IMR-90 (cell line): ENCODE results near the gene BTNL3. TPM values are rescaled to one million over a fixed set of nuclear protein-coding genes. Genes with fewer than 3 reads are reported as not detected.

Experiments
- ATAC-seq: fragments of 200-7000 bp; cut with Tn5 transposase; 2 replicates; pipeline ENCODE4 v1.9.1; 2020; ENCODE audit warnings: low read depth, mild to moderate bottlenecking, moderate library complexity
- BruUV-seq: library from RNA; stranded (reverse); fragments of 400-500 nt; replicated peaks from 2 replicates; lab custom pipeline; 2021; lab: Mats Ljungman, UMichigan
- CTCF ChIA-PET: fragments of 300-600 bp; formaldehyde crosslinking; extraction: SDS; loops from one replicate; lab custom pipeline; 2021; ENCODE audit warnings: antibody characterized with exemption; lab: Yijun Ruan, JAX
- POLR2A ChIA-PET: fragments of 300-600 bp; sonication (Branson Sonifier 250); formaldehyde crosslinking; loops from one replicate; lab custom pipeline; 2022; ENCODE audit warnings: antibody characterized with exemption; ENCODE audit not compliant: unreplicated experiment; lab: Charles Lee
- DNase-seq: peaks from one replicate; pipeline ENCODE4 v3.0.0; 2013
- H2AFZ ChIP-seq: replicated peaks from 2 replicates; pipeline ENCODE3; 2013; ENCODE audit warnings: low read length, mild to moderate bottlenecking; ENCODE audit not compliant: poor library complexity
- H2AK5ac ChIP-seq: 2 replicates; pipeline ENCODE4 v1.6.1; 2013; ENCODE audit warnings: low read depth, low read length, inconsistent platforms
- H2AK9ac ChIP-seq: replicated peaks from 2 replicates; pipeline ENCODE3; 2013; ENCODE audit warnings: mild to moderate bottlenecking, low read depth, low read length, moderate library complexity; ENCODE audit not compliant: poor library complexity
- H2BK120ac ChIP-seq: 2 replicates; pipeline ENCODE4 v1.6.1; 2013; ENCODE audit warnings: low read depth, low read length, inconsistent platforms
- H2BK15ac ChIP-seq: 3 replicates; pipeline ENCODE4 v1.6.1; 2013; ENCODE audit warnings: low read depth, low read length, inconsistent platforms
- H2BK20ac ChIP-seq: 2 replicates; pipeline ENCODE4 v1.6.1; 2013; ENCODE audit warnings: low read depth, mild to moderate bottlenecking, inconsistent platforms, low read length, moderate library complexity
- H2BK5ac ChIP-seq: 2 replicates; pipeline ENCODE4 v1.6.1; 2013; ENCODE audit warnings: mild to moderate bottlenecking, low read depth, low read length, inconsistent platforms; ENCODE audit not compliant: poor library complexity, severe bottlenecking
- H3K14ac ChIP-seq: replicated peaks from 2 replicates; pipeline ENCODE4 v1.6.1; 2013; ENCODE audit warnings: low read depth, low read length, inconsistent platforms
- H3K18ac ChIP-seq: 2 replicates; pipeline ENCODE4 v1.6.1; 2013; ENCODE audit warnings: low read depth, low read length, control low read depth
- H3K23ac ChIP-seq: 2 replicates; pipeline ENCODE4 v1.6.1; 2013; ENCODE audit warnings: low read depth, low read length, inconsistent platforms
- H3K27ac ChIP-seq: 2 replicates; pipeline ENCODE4 v1.5.1; 2013; ENCODE audit warnings: mild to moderate bottlenecking, control low read depth, low read length; ENCODE audit not compliant: insufficient read depth
- H3K27me3 ChIP-seq: 2 replicates; pipeline ENCODE4 v1.6.1; 2013; ENCODE audit warnings: low read length; ENCODE audit not compliant: control insufficient read depth, insufficient read depth
- H3K36me3 ChIP-seq: 2 replicates; pipeline ENCODE4 v1.6.1; 2013; ENCODE audit warnings: low read length, mixed read lengths; ENCODE audit not compliant: control insufficient read depth, insufficient read depth
- H3K4ac ChIP-seq: 2 replicates; pipeline ENCODE4 v1.6.1; 2013; ENCODE audit warnings: low read depth, low read length, inconsistent platforms
- H3K4me1 ChIP-seq: 2 replicates; pipeline ENCODE4 v1.6.1; 2013; ENCODE audit warnings: low read length, mixed read lengths; ENCODE audit not compliant: control insufficient read depth, insufficient read depth
- H3K4me2 ChIP-seq: 2 replicates; pipeline ENCODE4 v1.6.1; 2013; ENCODE audit warnings: low read depth, mild to moderate bottlenecking, control low read depth, low read length, moderate library complexity
- H3K4me3 ChIP-seq: 2 replicates; pipeline ENCODE4 v1.5.1; 2013; ENCODE audit warnings: low read depth, mild to moderate bottlenecking, control low read depth, low read length, moderate library complexity; ENCODE audit not compliant: insufficient read depth
- H3K56ac ChIP-seq: 2 replicates; pipeline ENCODE4 v1.6.1; 2013; ENCODE audit warnings: low read length, inconsistent platforms; ENCODE audit not compliant: insufficient read depth; ENCODE audit errors: extremely low read depth
- H3K79me1 ChIP-seq, 2 experiments: 2 replicates each; pipeline ENCODE4 v1.6.1; 2013; ENCODE audit warnings: low read length in 2 of 2, inconsistent platforms in 1 of 2, low read depth in 1 of 2
- H3K9ac ChIP-seq: 2 replicates; pipeline ENCODE4 v1.6.1; 2013; ENCODE audit warnings: low read depth, low read length, control low read depth
- H3K9me1 ChIP-seq: 2 replicates; pipeline ENCODE4 v1.6.1; 2013; ENCODE audit warnings: low read length, inconsistent platforms; ENCODE audit not compliant: insufficient read depth
- H3K9me3 ChIP-seq: 2 replicates; pipeline ENCODE4 v1.6.1; 2013; ENCODE audit warnings: low read length; ENCODE audit not compliant: control insufficient read depth, insufficient read depth
- H4K20me1 ChIP-seq: 2 replicates; pipeline ENCODE4 v1.6.1; 2013; ENCODE audit warnings: low read length, inconsistent platforms; ENCODE audit not compliant: insufficient read depth
- H4K5ac ChIP-seq: 2 replicates; pipeline ENCODE4 v1.6.1; 2013; ENCODE audit warnings: mild to moderate bottlenecking, low read depth, low read length, control low read depth
- H4K8ac ChIP-seq, 2 experiments: 2 replicates each; pipeline ENCODE4 v1.6.1; 2013; ENCODE audit warnings: low read depth in 2 of 2, low read length in 2 of 2, control low read depth in 1 of 2, inconsistent platforms in 1 of 2
- H4K91ac ChIP-seq: 2 replicates; pipeline ENCODE4 v1.6.1; 2013; ENCODE audit warnings: low read depth, low read length, inconsistent platforms; ENCODE audit not compliant: insufficient read depth
- BHLHE40 ChIP-seq: fragments of 150-350 bp; IDR thresholded peaks from 2 replicates; pipeline ENCODE4 v1.6.1; 2016; ENCODE audit warnings: mild to moderate bottlenecking, low read depth, low read length
- CEBPB ChIP-seq: IDR thresholded peaks from 2 replicates; pipeline ENCODE4 v1.6.1; 2012; ENCODE audit warnings: low read depth, low read length, improper control_type of control experiment
- ELK1 ChIP-seq: fragments of 150-350 bp; IDR thresholded peaks from 2 replicates; pipeline ENCODE4 v1.6.1; 2016; ENCODE audit warnings: low read depth, mild to moderate bottlenecking, low read length, moderate library complexity, borderline replicate concordance
- FOS ChIP-seq: fragments of 150-350 bp; IDR thresholded peaks from 2 replicates; pipeline ENCODE4 v1.6.1; 2016; ENCODE audit warnings: low read depth, low read length
- MAFK ChIP-seq: IDR thresholded peaks from 2 replicates; pipeline ENCODE4 v1.6.1; 2012; ENCODE audit warnings: low read depth, low read length, improper control_type of control experiment
- MXI1 ChIP-seq: IDR thresholded peaks from 2 replicates; pipeline ENCODE4 v1.6.1; 2012; ENCODE audit warnings: low read depth, mild to moderate bottlenecking, low read length, moderate library complexity, borderline replicate concordance
- POLR2A ChIP-seq: IDR thresholded peaks from 2 replicates; pipeline ENCODE4 v1.6.1; 2012; ENCODE audit warnings: mild to moderate bottlenecking, low read depth, low read length
- RAD21 ChIP-seq: IDR thresholded peaks from 2 replicates; pipeline ENCODE4 v1.6.1; 2012; ENCODE audit warnings: low read length, improper control_type of control experiment
- RCOR1 ChIP-seq: IDR thresholded peaks from 2 replicates; pipeline ENCODE4 v1.6.1; 2012; ENCODE audit warnings: mild to moderate bottlenecking, low read length, improper control_type of control experiment; ENCODE audit not compliant: insufficient replicate concordance
- RFX5 ChIP-seq: IDR thresholded peaks from 2 replicates; pipeline ENCODE4 v1.8.0; 2012; ENCODE audit warnings: low read depth, mild to moderate bottlenecking, low read length, moderate library complexity
- WGBS, 2 experiments: methylation state at CpG; one replicate each; pipeline versions ENCODE4 v1.1.5 to v1.1.7; 2013; ENCODE audit warnings: missing lambda C conversion rate in 2 of 2; ENCODE audit not compliant: insufficient read length in 1 of 2; ENCODE audit errors: extremely low coverage in 2 of 2; 5-methylcytosine and 5-hydroxymethylcytosine counted together
- dilution Hi-C: fragments of 300-500 bp; cut with HindIII; formaldehyde crosslinking; loops from one replicate; pipeline ENCODE4 v1.14.3; 2018; ENCODE audit warnings: low sequenced_read_pairs; ENCODE audit not compliant: unreplicated experiment
- in situ Hi-C: fragments of 300-500 bp; cut with MboI; formaldehyde crosslinking; loops from 3 replicates; pipeline ENCODE4 v1.14.3; 2019; ENCODE audit warnings: low sequenced_read_pairs, inconsistent platforms, mixed read lengths
- intact Hi-C: fragments of 100-400 bp; cut with micrococcal nuclease; formaldehyde crosslinking; loops from 2 replicates; pipeline ENCODE4 v1.10.0; 2022
- polyA plus RNA-seq, 3 experiments: library from polyadenylated mRNA; depleted of rRNA; stranded (reverse); fragments of >200 nt; gene quantifications; 2 replicates each; pipeline ENCODE4 v1.2.3, GENCODE V29; 2012; ENCODE audit warnings: low replicate concordance in 1 of 3
- total RNA-seq: library from RNA; depleted of rRNA; stranded (reverse); fragments of >200 nt; gene quantifications from 2 replicates; pipeline ENCODE4 v1.2.3, GENCODE V29; 2012
- TF ChIP-seq, protein P1 (sequence below): conservative IDR thresholded peaks from 2 replicates; pipeline ENCODE4 v1.5.1; 2012; ENCODE audit warnings: mild to moderate bottlenecking, low read depth, low read length, improper control_type of control experiment

Gene BTNL3
- total and polyA plus RNA-seq, 2 of the 4 experiments (the other 2 are of a cell fraction) = not detected

GRCh38 chr5:181036816-181037364 is 48.2 kb downstream of the BTNL3 start (continued):
- TF ChIP-seq ELK1 (no peak), CEBPB (no peak), FOS (no peak), MAFK (no peak)

DNA sequence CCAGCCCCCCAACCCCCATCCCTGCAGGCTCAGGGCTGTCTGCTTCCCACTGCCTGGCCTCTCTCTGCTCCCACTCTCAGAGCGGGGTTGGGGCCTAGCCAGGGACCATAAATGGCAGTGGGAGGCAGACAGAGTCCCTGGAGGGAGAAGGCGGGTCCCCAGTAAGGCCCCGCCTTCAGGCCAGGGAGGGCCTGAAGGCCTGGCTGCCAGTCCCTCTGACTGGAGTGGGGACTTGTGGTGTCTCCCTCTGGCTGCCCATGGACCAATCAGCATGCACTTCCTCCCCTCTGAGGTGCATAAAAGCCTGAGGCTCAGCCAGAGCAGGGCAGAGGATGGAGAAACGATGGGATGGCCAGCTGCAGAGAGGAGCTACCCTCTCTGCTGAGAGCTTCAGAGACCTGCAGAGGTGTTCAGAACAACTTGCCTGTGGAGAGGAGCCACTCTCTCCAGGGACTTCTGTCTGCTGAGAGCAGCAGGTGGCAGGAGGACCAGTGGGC is 48.8 kb downstream of the BTNL3 start:
- no peak overlapping the region for H4K91ac ChIP-seq
- no peaks in the 10 kb centered on the region for H4K20me1 ChIP-seq
- H2BK20ac ChIP-seq = no peak overlapping the region
- H3K4me1 ChIP-seq = no peaks in the 10 kb centered on the region
- H2AK5ac ChIP-seq = no peak overlapping the region
- no peak for ATAC-seq
- H2AK9ac ChIP-seq = no peak overlapping the region
- no peaks in the 10 kb centered on the region for H3K36me3 ChIP-seq
- DNase-seq = no peak
- no peak overlapping the region for H3K18ac ChIP-seq
- H3K27me3 ChIP-seq = no peaks in the 10 kb centered on the region
- no peaks in the 10 kb centered on the region for H3K79me1 ChIP-seq
- CTCF ChIA-PET = no interaction called here
- H3K4ac ChIP-seq = no peak overlapping the region
- POLR2A ChIA-PET = no interaction called here
- intact Hi-C loops = no loop called here
- H3K27ac ChIP-seq = no peak overlapping the region
- H2BK15ac ChIP-seq = no peak overlapping the region
- no peak overlapping the region for H2BK120ac ChIP-seq
- H3K9ac ChIP-seq = no peak overlapping the region
- H3K9me1 ChIP-seq = no peaks in the 10 kb centered on the region
- no peak overlapping the region for H3K4me2 ChIP-seq
- H3K4me3 ChIP-seq = no peak overlapping the region
- no peak overlapping the region for H2AFZ ChIP-seq
- in situ Hi-C loops = no loop called here
- no peak overlapping the region for H2BK5ac ChIP-seq
- no TSS peak for BruUV-seq
- no peak overlapping the region for H3K14ac ChIP-seq
- dilution Hi-C loops = no loop called here
- no peak overlapping the region for H3K23ac ChIP-seq
- no peak overlapping the region for H4K5ac ChIP-seq
- H3K56ac ChIP-seq = no peak overlapping the region
- WGBS, 2 experiments = 65% methylated on average over 2 of the region's 4 CpGs; no CpG with 5 or more reads in 1 of the 2 experiments
- no peak overlapping the region for H4K8ac ChIP-seq
- H3K9me3 ChIP-seq = peaks cover 7% of the 10 kb centered on the region; the same call in 1 of the 2 replicates
- TF ChIP-seq RFX5 = no peak
- no peak for TF ChIP-seq ELK1
- TF ChIP-seq MXI1 = no peak
- no peak for TF ChIP-seq BHLHE40
- TF ChIP-seq RCOR1 = no peak
- no peak for TF ChIP-seq POLR2A
- TF ChIP-seq, protein P1, sequence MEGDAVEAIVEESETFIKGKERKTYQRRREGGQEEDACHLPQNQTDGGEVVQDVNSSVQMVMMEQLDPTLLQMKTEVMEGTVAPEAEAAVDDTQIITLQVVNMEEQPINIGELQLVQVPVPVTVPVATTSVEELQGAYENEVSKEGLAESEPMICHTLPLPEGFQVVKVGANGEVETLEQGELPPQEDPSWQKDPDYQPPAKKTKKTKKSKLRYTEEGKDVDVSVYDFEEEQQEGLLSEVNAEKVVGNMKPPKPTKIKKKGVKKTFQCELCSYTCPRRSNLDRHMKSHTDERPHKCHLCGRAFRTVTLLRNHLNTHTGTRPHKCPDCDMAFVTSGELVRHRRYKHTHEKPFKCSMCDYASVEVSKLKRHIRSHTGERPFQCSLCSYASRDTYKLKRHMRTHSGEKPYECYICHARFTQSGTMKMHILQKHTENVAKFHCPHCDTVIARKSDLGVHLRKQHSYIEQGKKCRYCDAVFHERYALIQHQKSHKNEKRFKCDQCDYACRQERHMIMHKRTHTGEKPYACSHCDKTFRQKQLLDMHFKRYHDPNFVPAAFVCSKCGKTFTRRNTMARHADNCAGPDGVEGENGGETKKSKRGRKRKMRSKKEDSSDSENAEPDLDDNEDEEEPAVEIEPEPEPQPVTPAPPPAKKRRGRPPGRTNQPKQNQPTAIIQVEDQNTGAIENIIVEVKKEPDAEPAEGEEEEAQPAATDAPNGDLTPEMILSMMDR = no peak
- TF ChIP-seq MAFK = no peak
- no peak for TF ChIP-seq RAD21
